ENCODE results near the gene ELK4.

The ELK4 gene

DNA sequence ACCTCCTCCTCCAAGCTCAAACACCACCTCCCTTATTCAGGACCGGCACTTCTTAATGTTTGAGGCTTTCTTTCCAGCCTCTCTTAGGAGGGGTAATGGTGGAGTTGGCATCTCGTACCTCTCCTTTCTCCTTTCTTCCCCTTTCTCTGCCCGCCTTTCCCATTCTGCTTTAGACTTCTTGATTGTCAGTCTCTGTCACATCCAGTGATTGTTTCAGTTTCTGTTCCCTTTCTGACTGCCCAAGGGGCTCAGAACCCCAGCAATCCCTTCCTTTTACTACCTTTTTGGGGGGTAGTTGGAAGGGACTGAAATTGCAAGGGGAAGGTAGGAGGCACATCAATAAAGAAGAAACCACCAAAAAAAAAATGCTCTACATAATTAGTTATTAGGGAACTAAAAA is 5.6 kb downstream of the ELK4 start:
- TF ChIP-seq, protein P1, sequence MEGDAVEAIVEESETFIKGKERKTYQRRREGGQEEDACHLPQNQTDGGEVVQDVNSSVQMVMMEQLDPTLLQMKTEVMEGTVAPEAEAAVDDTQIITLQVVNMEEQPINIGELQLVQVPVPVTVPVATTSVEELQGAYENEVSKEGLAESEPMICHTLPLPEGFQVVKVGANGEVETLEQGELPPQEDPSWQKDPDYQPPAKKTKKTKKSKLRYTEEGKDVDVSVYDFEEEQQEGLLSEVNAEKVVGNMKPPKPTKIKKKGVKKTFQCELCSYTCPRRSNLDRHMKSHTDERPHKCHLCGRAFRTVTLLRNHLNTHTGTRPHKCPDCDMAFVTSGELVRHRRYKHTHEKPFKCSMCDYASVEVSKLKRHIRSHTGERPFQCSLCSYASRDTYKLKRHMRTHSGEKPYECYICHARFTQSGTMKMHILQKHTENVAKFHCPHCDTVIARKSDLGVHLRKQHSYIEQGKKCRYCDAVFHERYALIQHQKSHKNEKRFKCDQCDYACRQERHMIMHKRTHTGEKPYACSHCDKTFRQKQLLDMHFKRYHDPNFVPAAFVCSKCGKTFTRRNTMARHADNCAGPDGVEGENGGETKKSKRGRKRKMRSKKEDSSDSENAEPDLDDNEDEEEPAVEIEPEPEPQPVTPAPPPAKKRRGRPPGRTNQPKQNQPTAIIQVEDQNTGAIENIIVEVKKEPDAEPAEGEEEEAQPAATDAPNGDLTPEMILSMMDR (IDR thresholded peaks at IDR 0.05; ENCODE audit: low read depth, low read length): no peak
- DNase-seq (ENCODE audit: extremely low read depth, low read depth): no peak

DNA sequence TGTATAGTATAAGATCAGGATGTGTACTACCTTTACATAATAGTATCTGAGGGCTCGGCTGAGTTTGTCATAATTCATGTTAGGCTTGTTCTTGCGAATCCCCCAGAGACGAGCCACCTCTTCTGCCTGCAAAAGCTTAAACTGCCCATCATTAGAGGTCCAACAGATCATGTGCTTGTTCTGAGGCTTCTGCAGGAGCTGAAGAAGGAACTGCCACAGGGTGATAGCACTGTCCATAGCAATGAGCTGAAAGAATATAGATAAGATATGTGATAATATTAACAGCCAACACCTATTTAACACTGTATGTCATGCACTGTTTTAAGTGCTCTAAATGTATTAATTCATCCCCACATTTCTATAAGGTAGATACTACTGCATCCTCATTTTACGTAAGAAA is 8.2 kb downstream of the ELK4 start:
- TF ChIP-seq, protein P1 (IDR thresholded peaks at IDR 0.05; ENCODE audit: low read depth, low read length): no peak
- DNase-seq (ENCODE audit: extremely low read depth, low read depth): no peak

DNA sequence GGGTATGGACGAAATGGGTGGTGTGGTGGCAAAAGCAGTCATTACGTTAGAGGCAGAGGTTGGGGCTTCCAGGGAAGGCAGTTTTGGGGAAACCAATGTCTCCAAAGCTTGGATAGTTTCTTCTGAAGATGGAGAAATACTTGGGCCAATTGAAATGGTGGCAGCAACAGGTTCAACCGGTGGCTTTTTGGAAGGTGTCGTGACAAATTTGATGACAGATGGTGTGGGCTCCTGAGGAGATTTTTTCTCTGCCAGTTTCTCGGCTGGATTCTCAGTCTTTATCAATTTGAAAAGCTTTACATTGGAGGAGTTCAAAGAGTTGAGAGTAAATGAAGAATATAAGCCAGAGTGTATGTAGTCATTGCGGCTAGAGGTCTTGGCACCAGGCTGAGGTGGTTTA is 11.5 kb downstream of the ELK4 start:
- no peak for DNase-seq (ENCODE audit: extremely low read depth, low read depth)
- TF ChIP-seq, protein P1 (IDR thresholded peaks at IDR 0.05; ENCODE audit: low read depth, low read length): no peak

DNA sequence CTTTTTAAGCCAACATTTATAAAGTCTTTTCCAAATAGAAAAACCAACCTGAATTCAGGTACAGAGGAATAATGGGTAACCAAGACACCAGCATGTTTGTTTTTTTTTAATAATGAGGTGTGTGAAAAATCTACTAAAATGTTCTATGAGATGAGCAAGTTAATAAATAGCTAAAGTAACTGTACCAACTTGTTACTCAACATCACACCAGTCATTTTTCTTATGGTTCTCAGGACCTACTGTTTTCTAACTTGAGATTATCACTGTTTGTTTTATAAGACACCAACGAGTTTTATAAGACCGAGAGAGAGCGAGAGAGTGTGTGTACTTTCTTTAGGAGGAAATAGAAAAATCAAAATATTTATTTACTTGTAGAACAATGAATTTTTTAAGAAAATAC is 12.4 kb downstream of the ELK4 start:
- no peak for DNase-seq (ENCODE audit: extremely low read depth, low read depth)
- TF ChIP-seq, protein P1 (IDR thresholded peaks at IDR 0.05; ENCODE audit: low read depth, low read length): no peak

DNA sequence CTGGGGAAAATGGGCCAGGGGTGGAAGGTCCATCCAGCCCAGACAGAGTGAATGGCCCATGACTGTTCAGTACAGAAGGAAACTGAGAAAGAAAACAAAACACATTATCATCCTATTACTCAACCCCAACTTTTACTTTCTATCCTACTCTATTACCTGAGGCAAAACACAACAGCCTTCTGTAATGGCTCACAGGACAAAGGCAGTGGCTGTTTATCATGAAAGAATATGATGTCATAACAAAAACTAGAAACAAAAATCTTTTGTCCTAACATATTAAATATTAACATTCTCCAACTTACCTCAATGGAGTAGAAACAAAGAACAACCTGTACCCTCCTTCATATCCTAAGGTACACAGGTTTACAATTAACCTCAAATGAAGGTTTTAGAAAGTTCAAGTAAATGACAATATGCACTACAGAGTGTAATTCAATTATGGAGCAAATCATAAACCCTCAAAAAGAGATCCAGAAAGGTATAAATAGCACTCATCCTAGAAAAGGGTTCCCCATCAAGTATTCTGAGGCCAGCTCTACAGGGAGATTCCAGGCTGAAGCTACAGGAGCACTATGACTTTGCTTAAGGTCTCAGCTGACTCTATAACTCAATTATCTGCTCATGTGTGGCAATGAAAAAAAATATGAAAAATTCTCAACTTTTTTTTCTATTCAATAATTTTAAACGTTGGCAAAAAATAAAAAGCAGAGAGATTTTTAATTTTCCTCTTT is 15.1 kb downstream of the ELK4 start:
- DNase-seq (ENCODE audit: extremely low read depth, low read depth): no peak
- TF ChIP-seq, protein P1 (IDR thresholded peaks at IDR 0.05; ENCODE audit: low read depth, low read length): no peak

DNA sequence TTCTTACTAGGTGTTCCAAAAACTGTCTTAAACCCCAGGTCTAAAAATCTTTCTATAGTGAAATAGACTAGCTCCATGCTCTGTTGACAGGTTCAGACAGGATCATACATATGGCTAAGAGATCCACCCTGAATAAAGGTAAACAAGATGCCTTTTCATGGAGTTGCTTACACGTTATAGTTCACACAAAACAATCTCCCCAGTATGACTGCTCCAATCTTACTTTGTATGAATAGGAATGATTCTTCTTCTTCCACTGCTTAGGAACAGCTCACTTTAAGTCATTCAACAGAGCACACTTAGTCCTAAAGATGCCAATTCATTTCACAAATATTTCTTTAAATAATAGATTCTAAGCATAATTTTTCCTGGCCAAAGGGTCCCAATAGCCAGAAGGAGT is 16.0 kb downstream of the ELK4 start:
- TF ChIP-seq, protein P1 (IDR thresholded peaks at IDR 0.05; ENCODE audit: low read depth, low read length): no peak
- no peak for DNase-seq (ENCODE audit: extremely low read depth, low read depth)

DNA sequence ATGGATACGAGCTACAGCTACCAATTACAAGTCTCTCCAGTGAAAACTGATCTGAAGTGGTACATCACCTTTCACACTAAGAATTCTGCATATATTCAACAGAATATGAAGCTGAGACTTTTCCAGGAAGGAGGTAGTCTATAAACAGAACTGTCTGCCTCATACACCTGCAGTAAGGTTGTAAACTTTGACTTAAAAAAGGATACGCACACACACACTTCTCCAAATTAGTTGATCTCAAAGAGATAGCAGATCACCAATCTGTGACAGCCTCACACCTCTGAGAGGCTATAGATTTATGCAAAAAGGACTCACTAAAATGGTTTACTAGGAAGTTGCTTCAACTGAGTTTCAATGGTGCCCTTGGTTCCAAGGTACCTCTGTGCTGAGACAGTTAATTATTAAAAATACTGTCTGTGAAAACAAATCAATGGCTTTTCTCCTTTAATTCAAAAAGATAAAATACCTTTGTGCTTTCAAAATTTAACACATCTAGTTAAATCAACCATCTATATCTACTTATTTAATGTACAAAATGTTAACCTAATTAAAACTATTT is 17.9 kb downstream of the ELK4 start:
- DNase-seq (ENCODE audit: extremely low read depth, low read depth): no peak
- TF ChIP-seq, protein P1 (IDR thresholded peaks at IDR 0.05; ENCODE audit: low read depth, low read length): no peak

Data from AG09319 (cell line).